OCI-LY7 (cell line): Measurements from ENCODE around the gene GLRA2. TPM values are rescaled to one million over a fixed set of nuclear protein-coding genes. Genes with fewer than 3 reads are reported as not detected.

Experiments
- BruUV-seq: library from RNA; stranded (reverse); fragments of 400-500 nt; replicated peaks from 2 replicates; lab custom pipeline; 2021; lab: Mats Ljungman, UMichigan
- CTCF ChIA-PET: fragments of 300-600 bp; sonication (Branson Sonifier 250); formaldehyde crosslinking; loops from one replicate; lab custom pipeline; 2022; ENCODE audit warnings: antibody characterized with exemption; ENCODE audit not compliant: unreplicated experiment; lab: Charles Lee
- POLR2A ChIA-PET: fragments of 300-600 bp; sonication (Branson Sonifier 250); formaldehyde crosslinking; loops from one replicate; lab custom pipeline; 2022; ENCODE audit warnings: antibody characterized with exemption; lab: Charles Lee
- DNase-seq: peaks from one replicate; pipeline ENCODE4 v3.0.0-alpha.2; 2015; ENCODE audit warnings: low spot score
- H2AFZ ChIP-seq: fragments of 200-600 bp; sonication (generic), shearing (Covaris generic); 2 replicates; pipeline ENCODE4 v1.6.1; 2014; ENCODE audit warnings: mild to moderate bottlenecking, antibody characterized with exemption, low read length, moderate library complexity
- H3K27ac ChIP-seq: fragments of 200-600 bp; sonication (generic); 2 replicates; pipeline ENCODE4 v1.5.1; 2014; ENCODE audit warnings: mixed run types, low read depth, mild to moderate bottlenecking, moderate library complexity, low read length, inconsistent platforms; ENCODE audit not compliant: poor library complexity, severe bottlenecking
- H3K36me3 ChIP-seq: fragments of 200-600 bp; sonication (generic); 2 replicates; pipeline ENCODE4 v1.6.1; 2014; ENCODE audit warnings: mild to moderate bottlenecking, antibody characterized with exemption, low read length, moderate library complexity, mixed read lengths; ENCODE audit not compliant: insufficient read depth
- H3K4me1 ChIP-seq: fragments of 200-600 bp; sonication (generic); 2 replicates; pipeline ENCODE4 v1.5.1; 2014; ENCODE audit warnings: mild to moderate bottlenecking, low read length; ENCODE audit not compliant: insufficient read depth, poor library complexity, severe bottlenecking
- H3K4me2 ChIP-seq: fragments of 200-600 bp; sonication (generic); 2 replicates; pipeline ENCODE4 v1.6.1; 2014; ENCODE audit warnings: mild to moderate bottlenecking, low read length
- H3K4me3 ChIP-seq: fragments of 200-600 bp; sonication (generic); 2 replicates; pipeline ENCODE4 v1.5.1; 2014; ENCODE audit warnings: mild to moderate bottlenecking, low read depth, low read length; ENCODE audit not compliant: poor library complexity, severe bottlenecking
- H3K79me2 ChIP-seq: fragments of 200-600 bp; sonication (generic); 2 replicates; pipeline ENCODE4 v1.6.1; 2016; ENCODE audit warnings: low read depth, mild to moderate bottlenecking, low read length, moderate library complexity, mixed read lengths; ENCODE audit not compliant: insufficient read depth
- H3K9me2 ChIP-seq: fragments of 200-600 bp; sonication (generic); 2 replicates; pipeline ENCODE4 v1.6.1; 2016; ENCODE audit warnings: mild to moderate bottlenecking, low read length, mixed read lengths; ENCODE audit not compliant: insufficient read depth
- H3K9me3 ChIP-seq: fragments of 200-600 bp; sonication (generic); 2 replicates; pipeline ENCODE4 v1.6.1; 2014; ENCODE audit warnings: mild to moderate bottlenecking, mixed run types, low read length, mixed read lengths
- H4K20me1 ChIP-seq: fragments of 200-600 bp; sonication (generic); 2 replicates; pipeline ENCODE4 v1.6.1; 2014; ENCODE audit warnings: mild to moderate bottlenecking, antibody characterized with exemption, low read length, moderate library complexity, mixed read lengths; ENCODE audit not compliant: insufficient read depth
- CTCF ChIP-seq: fragments of 200-600 bp; sonication (generic); conservative IDR thresholded peaks from 2 replicates; pipeline ENCODE4 v1.5.1; 2014; ENCODE audit warnings: mild to moderate bottlenecking, antibody characterized with exemption, low read length, moderate library complexity, mixed read lengths
- EZH2phosphoT487 ChIP-seq: fragments of 200-600 bp; sonication (generic); IDR thresholded peaks from 2 replicates; pipeline ENCODE4 v1.6.1; 2018; ENCODE audit warnings: low read depth, borderline replicate concordance, mild to moderate bottlenecking, mixed run types, antibody characterized with exemption, low read length, moderate library complexity, mixed read lengths
- intact Hi-C: fragments of 100-400 bp; cut with micrococcal nuclease; formaldehyde crosslinking; loops from one replicate; pipeline ENCODE4 v1.10.0; 2022; ENCODE audit not compliant: unreplicated experiment
- total RNA-seq, 2 experiments: library from RNA; depleted of rRNA in 1 of 2; stranded (reverse); fragments of >200 nt in 1 of 2; shearing (Covaris generic) in 1 of 2; gene quantifications; 2 replicates each; pipeline ENCODE4 v1.2.3, GENCODE V29; 2014 to 2022

Gene GLRA2
- total RNA-seq, 2 experiments from 2014 or later, result not detected

- no peak for DNase-seq
- ChIA-PET CTCF (no interaction called here), POLR2A (no interaction called here)
- no peak overlapping the region for H3K4me2 ChIP-seq
- H3K4me1 ChIP-seq, result no peaks in the 10 kb centered on the region
- H3K4me3 ChIP-seq, result no peak overlapping the region
- H3K36me3 ChIP-seq, result no peaks in the 10 kb centered on the region
- H3K27ac ChIP-seq, result no peak overlapping the region
- H3K9me2 ChIP-seq, result no peaks in the 10 kb centered on the region
- H2AFZ ChIP-seq, result no peak overlapping the region
- TF ChIP-seq EZH2phosphoT487 (no peak), CTCF (no peak)
- H3K9me3 ChIP-seq, result no peaks in the 10 kb centered on the region
- no peaks in the 10 kb centered on the region for H3K79me2 ChIP-seq
- no peaks in the 10 kb centered on the region for H4K20me1 ChIP-seq
- intact Hi-C loops, result no loop called here
- BruUV-seq, result no TSS peak
Observed at GRCh38 chrX:14564058-14564457, 34.7 kb downstream of the GLRA2 start.

GRCh38 chrX:14573161-14573560 is 43.8 kb downstream of the GLRA2 start:
- Histone ChIP-seq H3K9me3 (no peaks in the 10 kb centered on the region), H3K9me2 (no peaks in the 10 kb centered on the region), H3K4me3 (no peak overlapping the region), H2AFZ (no peak overlapping the region), H3K4me1 (no peaks in the 10 kb centered on the region), H3K27ac (no peak overlapping the region), H3K36me3 (no peaks in the 10 kb centered on the region), H3K79me2 (no peaks in the 10 kb centered on the region), H3K4me2 (no peak overlapping the region), H4K20me1 (no peaks in the 10 kb centered on the region)
- ChIA-PET CTCF (no interaction called here), POLR2A (no interaction called here)
- no TSS peak for BruUV-seq
- intact Hi-C loops, result no loop called here
- DNase-seq, result no peak
- TF ChIP-seq CTCF (no peak), EZH2phosphoT487 (no peak)

GRCh38 chrX:14581081-14581480 is 51.7 kb downstream of the GLRA2 start:
- Histone ChIP-seq H3K4me3 (no peak overlapping the region), H3K9me3 (no peaks in the 10 kb centered on the region), H4K20me1 (no peaks in the 10 kb centered on the region), H3K36me3 (no peaks in the 10 kb centered on the region), H3K4me2 (no peak overlapping the region), H3K79me2 (no peaks in the 10 kb centered on the region), H3K27ac (no peak overlapping the region), H2AFZ (no peak overlapping the region), H3K4me1 (no peaks in the 10 kb centered on the region), H3K9me2 (no peaks in the 10 kb centered on the region)
- no peak for DNase-seq
- ChIA-PET CTCF (no interaction called here), POLR2A (no interaction called here)
- BruUV-seq, result no TSS peak
- no peak for TF ChIP-seq EZH2phosphoT487
- no peak for TF ChIP-seq CTCF
- intact Hi-C loops, result no loop called here
